Fibroblast of skin of right biceps (primary cell): Measurements from ENCODE around the gene NDRG3.

Experiments used
- DNase-seq: peaks from one replicate; pipeline ENCODE4 v3.0.0-alpha.2; 2013

Gene NDRG3

DNA sequence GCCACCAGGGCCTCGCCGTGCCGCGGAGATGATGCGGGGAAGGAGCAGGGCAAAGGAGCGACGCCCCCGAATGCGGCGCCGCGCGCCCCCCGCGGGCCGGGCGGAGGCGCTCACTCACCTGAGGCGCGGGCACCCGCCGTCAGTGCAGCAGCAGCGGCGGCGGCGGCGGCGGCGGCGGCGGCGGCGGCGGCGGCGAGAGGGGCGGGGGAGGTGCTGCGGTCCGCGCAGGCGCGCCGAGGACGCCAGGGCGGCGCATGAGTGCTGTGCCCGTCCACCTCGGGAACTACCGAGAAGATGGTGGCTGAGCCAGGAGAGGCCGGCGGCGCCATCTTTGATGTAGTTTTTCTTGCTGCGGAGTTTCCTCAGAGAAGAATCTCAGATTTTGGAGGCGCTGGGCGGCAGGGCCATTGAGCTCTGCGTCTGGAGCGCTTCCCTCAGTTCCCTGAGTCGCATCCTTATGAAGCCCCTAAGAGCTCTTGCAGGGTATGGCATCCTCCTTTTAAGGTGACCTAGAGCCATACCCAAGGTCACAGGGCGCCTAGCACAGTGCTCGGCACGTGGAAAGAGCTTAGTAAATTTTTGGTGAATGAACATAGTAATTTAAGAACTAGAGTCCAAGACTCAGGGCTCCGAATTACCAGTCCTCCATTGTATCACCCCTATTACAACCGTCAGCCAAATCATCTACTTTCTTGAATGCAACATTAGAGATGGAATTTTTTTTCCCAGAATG is at the start of gene NDRG3:
NDRG3 (minus strand) TSS at position 164 of the 733 bp plus-strand sequence. CDS start 24,355 bp downstream, outside the sequence.
- DNase-seq: peak; percentile 93

DNA sequence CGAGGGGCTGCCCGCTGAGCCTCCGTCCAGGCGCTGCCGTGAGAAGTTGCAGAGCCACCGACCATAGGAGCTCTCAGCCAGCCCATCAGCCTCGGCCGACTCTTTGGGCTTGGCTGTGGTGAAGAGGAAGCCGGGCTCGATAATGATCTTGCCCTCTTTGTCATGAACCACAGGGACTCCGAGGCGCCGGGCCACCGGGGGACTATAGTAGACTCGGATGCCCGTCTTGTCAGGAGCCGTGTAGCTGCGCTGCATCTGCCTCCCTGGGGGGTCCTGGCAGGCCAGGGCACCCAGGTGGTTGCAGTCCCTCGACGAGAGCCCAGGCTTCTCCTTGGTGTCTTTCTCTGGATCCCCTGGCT is 48.2 kb upstream of the NDRG3 start:
- no peak for DNase-seq

DNA sequence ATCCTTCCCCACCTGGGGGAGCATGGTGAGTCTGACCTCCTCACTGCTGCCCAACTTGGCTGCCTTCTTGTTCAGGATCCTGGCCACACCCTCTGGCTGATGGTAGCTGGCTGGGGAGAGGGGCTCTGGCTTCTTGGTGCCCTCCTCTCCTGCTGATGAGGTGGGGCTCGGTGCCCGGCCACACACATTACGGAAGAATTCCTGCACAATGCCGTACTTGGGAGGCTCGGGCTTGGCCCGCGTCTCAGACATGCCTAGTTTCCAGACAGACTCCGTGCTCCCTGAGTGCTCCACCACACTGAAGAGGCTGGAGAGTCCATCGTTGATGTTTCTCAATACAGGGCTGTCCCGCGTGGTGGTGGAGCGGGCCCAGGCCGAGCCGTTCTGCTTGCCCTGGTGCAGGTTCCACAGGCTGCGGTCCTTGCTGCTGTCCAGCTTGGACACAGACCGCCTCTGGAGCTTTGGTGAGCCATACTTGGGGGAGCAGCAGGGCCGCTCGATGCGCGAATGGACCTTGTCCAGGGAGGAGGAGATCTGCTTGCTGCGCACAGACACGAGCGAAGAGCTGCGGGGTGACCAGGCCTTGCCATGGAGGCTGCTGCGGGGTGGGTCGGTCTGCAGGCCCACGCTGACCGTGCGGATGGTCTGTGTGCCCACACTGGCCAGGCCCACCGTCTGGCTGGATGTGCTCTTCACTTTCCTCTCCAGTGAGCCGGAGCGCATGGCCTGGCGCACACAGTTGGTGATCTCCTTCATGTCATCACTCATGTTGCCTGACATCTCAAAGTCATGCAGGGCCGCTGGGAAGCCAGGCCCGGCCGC is 47.6 kb upstream of the NDRG3 start:
- no peak for DNase-seq

DNA sequence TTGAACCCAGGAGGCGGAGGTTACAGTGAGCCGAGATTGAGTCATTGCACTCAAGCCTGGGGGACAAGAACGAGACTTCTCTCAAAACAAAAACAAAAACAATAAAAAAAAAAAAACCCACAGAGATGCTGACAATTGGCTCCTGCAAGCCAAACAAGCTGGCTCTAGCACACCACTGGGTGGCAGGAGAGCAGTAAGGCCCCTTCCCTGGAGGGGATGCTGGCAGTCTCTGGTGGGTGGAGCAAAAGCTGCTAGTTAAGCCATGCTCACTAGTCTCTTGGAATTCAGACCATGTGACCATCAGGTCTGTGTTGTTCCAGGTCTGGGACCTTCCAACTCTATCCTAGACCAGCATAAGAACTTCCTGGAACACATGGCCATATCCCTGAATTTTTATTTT is 46.5 kb upstream of the NDRG3 start:
- DNase-seq: peak; percentile 62

DNA sequence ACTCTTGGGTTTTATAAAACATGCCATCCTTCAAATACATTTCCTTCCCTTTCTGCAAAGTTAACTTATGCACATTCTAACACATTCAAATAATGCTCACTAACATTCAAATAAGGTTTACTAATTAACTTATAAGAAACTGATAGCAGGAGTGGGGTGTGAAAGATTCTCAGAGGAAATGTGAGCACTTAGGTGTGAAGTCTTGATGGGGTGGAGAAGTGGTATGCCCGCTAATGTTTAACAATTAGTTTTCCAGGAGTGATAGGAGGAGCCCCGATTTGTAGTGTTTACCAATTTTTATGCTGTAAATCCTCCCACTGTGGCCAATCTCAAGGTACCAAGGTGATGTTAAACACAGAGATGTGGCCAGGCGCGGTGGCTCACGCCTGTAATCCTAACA is 46.0 kb upstream of the NDRG3 start:
- no peak for DNase-seq

DNA sequence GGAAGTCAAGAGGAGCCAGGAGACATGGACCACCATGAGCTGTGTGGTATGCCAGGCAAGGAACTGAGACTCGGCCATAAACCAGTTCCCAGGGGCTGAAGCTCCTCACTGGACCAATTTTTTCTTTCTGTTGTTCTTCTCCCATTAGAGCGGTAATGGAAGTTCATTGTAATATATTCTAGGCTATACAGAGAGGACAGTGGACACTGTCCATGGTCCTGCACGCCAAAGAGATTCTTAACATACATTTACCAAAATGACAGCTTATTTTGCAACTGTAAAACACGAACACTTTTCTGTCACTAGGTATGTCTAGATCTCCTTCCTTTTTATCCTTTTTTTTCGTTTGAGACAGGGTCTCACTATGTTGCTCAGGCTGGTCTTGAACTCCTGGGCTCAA is 40.8 kb upstream of the NDRG3 start:
- no peak for DNase-seq

DNA sequence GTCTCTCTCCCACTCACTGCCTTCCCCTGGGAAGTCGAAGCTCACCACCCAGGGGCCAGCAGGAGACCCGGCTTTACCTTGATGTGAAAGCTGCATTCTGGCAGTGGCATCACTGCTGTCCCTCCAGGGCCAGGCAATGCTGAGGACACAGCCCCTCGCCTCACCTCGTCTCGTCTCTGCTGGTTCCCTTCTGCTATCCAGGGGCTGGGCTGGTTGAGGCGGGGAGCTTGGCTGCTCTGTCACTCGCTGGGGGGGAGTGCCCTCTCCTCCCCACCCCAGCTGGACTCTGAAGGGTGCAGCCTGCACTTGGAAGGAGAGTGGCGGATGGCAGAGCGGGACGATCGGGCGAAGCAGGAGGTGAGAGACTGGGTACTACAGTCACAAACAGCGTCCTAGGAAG is 40.4 kb upstream of the NDRG3 start:
- DNase-seq: no peak

DNA sequence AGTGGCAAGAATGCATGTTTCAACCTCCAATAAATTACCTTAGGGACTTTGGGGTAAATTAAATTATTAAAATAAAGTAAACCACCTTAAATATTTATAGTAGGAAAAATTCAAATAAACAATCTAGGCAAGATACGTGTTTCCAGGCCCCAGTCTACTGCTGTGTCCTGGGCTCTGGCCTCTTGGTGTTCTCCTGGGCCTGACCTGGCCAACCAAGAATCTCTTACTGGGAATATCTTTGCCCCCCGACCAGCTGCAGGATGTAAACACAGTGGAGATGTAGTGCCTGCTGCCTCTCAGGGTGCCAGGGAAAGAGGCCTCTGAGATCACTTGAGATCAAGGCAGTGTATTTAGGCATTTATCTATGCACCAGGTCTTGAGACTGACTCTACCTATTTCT is 39.4 kb upstream of the NDRG3 start:
- no peak for DNase-seq

DNA sequence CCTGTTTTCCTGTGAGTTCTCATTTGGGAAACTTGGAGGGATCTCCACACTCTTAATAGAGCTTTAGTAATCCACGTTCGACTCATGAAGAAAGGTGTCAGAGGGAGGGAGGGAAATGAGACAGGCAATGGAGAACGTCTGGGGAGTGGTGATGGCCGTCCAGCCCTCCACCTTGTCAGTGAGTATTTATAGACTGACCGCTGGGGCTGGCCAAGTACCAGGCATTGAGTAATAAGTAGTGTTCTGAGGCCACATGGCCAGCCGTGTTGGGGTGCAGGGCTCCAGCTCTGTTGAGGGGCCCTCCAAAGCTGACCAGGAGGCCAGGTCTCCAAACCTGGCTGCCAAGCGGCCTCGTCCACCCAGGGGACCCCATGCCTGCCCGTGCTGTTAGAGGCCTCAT is 39.0 kb upstream of the NDRG3 start:
- no peak for DNase-seq

DNA sequence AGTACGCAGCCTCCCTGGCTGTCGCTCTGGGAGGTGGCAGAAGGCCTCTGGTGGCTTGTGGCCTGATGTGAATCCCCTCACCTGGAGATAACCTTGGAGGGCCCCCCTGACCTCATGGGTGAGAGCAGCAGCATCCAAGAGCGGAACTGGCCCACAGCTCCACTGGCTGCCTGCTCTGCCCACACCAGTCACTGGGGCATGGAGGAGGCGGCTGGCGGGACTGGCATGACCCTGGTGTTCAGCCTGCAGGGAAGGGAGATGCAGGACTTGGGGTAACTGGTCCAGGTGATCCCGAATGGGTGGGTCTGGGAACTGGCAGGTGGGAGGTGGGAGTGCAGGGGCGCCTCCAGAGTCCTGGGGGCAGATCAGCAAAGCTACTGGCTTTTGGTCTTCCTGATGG is 38.2 kb upstream of the NDRG3 start:
- no peak for DNase-seq

DNA sequence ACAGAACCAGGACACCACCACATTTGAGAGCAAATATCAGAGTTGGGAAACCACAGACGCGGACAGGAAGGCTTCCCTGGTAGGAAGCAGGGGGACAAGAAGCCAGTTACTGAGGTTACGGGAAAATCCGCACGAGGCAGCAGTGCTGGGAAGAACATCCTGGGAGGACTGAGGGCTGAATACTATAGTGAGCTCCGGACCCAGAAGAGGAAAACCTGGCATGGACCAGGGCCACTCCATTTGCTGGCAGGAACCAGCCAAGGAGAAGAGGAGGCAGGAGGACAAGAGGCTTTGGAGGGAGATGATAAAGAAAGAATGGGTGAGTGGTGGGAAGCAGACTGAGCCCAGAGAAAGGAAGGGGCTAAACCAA is 33.8 kb upstream of the NDRG3 start:
- no peak for DNase-seq

DNA sequence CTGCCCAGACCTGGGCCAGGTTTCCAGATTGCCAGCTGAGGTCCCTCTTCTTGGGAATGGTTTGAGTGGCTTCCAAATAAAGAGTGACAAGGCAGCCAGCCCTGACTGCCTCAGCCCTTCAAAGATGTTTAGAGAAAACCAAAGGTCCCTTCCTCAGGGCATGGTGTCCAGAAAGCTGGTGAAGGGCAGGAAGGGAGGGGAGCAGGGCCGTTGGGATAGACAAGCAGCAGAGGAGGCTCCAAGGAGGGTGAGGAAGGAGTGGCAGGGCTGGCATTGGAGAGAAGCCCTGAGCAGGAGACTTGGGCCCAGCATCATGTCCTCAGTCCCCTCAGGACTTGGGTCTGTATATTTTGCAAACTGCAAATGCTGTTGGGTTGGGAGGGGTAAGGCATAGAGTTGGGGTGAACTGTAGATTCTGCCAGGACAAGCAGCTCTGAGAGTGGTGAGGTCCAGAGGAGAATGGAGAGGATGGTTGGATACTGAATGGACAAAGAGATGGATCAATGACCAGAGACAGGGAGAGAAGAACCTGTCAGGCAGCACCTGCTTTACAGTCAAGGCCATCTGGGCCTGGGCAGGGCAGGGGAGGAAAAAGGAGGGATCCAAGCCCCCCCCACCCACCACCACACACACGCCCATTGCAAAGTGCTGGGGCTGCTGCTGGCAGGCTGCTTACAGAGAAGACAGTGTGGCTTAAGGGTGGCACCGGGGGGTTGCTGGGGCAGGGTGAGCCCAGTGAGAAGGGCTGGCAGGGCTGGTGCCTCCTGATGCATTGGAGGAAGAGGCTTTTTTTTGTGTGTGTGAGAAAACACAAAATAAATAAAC is 33.2 kb upstream of the NDRG3 start:
- DNase-seq: no peak

DNA sequence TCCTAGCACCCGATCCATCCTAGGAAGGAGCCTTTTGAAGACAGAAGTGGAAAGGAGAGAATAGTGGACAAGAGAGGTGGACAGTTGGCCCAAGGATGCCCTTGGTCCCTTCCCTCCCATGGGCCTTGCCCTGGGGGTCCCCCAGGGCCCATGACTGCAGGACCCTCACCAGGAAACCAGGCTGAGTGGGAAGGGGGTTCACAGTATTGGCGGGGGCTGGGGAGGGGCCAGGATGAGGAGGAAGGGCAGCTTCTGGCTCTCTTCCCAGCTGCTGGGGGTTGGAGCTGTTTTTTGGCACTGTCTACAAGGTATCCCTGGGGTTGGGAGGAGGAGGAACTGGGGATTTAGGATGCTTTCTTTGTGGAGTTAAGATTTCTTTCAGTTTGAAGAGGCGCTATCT is 31.7 kb upstream of the NDRG3 start:
- no peak for DNase-seq

DNA sequence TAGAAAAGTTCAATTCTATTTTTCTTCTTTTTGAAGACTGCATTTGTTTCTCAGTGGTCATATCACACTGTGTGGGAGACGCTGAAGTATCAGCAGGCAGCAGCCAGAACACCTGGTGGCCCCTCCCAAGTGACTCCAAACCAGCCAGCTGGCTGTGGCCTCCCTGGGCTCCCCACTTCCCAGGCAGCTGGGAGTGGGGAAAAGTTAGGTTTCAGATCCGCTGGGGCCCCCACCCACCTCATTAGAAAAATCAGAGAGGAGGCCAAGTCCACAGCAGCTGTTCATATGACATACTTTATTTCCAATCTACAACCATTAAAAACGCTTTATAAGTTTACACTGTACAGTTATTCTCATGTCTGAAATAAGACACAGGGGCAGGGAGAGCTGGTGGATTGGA is 31.3 kb upstream of the NDRG3 start:
- no peak for DNase-seq

DNA sequence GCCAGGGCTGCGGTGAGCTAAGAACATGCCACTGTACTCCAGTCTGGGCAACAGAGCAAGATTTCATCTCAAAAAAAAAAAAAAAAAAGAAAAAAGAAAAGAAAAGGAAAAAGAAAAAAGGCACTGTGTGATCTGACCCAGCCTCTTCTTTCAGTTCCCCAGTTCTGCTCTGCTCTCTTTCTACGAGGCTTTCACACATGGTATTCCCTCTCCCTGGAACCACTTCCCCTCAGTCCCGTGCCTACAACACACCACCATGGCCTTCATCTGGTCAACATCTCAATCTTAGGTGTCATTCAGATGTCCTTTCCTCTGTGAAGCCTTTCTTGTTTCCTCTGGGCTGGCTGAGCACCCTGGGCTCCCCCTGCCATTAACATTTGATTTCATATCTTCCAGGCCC is 29.9 kb upstream of the NDRG3 start:
- DNase-seq: no peak

DNA sequence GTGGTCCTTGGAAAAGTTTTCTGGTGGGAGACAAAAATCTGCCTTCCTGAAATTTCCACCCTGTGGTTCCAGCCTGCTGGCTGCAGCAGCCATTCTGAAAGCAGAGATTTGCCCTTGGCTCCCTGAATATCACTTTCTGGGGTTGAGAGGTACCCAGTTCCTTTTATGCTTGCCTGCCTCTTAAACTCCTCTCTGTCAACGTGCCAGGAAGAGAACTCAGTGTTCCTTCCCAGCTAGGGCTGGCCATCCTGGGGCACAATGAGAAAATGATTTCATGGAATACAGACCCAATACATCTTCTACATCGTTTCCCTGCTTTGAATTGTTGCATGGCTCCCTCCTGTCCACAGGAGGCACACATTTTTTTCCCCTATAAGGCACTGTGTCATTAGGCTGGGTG is 29.3 kb upstream of the NDRG3 start:
- DNase-seq: no peak

DNA sequence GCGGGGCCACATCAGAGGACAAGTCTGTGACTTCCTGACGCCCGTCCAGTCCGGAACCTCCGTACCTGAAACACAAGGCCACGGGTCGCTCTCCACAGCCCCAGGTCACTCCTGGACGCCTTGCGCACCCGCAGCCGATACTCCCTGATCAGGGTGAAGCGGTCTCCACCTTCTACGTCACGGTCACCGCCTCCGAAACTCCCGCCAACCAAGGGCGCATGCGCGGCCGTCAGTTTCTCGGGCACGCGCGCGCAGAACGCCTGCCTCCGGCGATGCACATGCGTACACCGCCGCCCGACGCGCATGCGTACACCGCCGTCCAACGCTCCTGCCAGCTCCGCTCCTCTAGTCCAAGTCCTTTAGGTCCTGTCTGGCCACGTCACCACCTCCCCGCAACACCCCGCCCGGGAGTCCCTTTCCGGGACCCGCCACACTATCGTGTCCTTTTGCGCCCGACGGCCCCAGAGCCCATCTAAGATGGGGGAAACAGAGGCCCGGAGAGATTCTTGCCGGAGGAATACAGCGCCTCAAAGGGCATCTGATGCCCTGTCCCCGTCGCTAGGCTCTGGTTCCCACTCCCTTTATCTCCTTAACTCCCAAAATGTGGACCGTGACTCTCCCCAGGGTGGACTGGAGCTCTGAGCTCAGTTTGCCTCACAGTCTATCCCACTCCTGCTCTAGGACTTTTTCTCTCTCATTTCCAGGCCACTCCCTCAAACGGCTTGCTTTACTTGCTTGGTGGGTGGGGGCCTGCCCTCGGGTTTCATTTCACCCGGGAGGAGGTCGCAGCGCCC is 27.9 kb upstream of the NDRG3 start, which contains the start of gene DSN1:
DSN1 (minus strand) TSS at position 167 of the 794 bp plus-strand sequence. CDS start 2,305 bp downstream, outside the sequence.
- DNase-seq: peak; percentile 97

DNA sequence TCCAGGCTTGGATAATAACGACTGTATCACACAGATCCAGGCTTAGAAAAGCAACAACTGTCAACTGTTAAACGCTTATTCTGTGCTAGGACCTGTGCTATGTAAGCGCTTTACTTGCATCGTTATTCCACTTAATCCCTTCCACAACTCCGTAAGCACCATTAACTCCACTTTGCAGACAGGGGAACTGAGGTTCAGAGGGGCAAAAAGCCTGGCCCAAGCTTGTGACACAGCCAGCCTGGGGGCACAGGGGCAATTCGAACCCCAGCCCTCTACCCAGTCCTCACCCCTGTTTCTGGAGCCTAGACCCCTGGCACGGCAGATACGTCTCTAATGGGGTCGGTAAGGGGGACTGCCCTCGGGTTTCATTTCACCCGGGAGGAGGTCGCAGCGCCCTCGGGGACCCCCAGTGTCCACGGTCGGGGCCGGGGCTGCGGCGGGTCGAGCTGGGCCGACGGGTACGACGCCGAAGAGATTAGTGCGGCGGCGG is 27.3 kb upstream of the NDRG3 start:
- no peak for DNase-seq

DNA sequence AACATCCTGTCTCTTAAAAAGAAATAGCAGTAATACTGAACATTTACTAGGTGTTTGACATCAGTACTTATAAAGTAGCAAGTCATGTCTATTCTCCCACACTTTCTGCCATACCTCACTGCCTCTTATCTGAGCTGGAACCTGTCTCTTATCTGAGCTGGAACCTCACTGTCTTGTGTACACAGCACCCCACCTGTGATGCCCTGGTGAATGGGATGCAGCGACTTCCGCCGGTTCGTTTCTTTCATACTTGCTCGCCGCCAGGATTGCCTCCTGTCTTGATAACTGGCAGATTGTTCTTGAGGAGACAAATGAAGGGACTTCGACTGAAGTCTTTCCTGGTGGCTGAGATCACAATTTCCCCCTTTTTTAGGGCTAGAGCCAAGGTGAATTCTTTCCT is 24.8 kb upstream of the NDRG3 start:
- no peak for DNase-seq

DNA sequence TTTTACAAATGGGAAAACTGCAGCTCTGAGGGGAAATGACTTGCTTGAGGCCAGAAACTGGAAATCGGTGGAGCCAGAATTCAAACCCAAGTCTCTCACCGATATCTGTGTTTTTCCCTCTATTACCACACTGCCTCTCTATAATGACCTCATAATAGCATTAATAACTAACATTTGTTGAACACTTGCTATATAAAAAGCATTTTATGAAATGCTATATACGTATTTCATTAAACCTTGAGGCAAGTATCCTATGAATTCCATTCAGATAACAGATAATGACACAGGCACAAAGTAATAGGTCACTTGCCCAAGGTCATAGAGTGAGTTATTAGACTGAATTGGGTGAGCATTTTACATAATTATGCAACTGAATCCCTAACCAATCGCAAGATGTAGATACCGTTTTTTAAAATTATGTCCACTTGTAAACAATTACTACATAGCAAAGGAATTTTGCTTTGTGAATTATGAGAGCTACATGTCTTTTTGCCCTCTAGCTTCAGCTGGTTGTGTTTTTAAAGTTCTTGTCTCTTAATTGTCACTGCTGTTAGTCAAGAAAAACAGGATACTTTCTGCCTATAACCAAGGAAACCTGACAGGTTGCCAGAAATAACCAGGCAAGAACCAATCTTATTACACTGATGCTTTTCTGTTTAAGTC is 23.0 kb upstream of the NDRG3 start:
- DNase-seq: no peak

DNA sequence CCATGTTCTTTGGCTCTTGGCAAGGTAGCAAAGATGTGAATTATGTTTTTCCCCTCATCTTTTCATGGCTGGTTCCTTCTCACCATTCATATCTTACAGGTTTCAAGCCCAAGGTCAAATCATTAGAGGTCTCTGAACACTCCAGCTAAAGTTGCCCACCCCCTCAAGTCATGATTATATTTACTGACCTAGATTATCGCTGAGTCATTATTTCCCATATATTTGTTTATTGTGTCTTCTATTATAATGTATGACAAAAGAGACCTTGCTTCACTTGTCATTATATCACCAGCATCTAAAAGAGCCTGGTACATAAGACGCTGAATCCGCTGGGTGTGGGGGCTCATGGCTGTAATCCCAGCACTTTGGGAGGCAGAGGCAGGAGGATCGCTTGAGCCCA is 15.2 kb upstream of the NDRG3 start:
- DNase-seq: no peak

DNA sequence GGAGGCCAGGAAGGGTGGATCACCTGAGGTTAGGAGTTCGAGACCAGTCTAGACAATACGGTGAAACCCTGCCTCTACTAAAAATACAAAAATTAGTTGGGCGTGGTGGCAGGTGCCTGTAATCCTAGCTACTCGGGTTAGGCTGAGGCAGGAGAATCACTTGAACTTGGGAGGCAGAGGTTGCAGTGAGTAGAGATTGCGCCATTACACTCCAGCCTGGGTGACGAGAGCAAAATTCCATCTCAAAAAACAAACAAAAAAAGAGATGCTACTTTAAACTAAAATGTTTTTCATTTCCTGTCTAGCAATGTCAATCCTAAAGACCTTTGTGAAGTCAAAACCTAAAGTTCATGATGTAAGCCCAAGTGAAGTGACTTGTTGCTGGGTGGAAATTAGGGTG is 14.8 kb upstream of the NDRG3 start:
- DNase-seq: no peak
